OCI-LY1 (cell line): Measurements from ENCODE around the gene GMPR.

Experiments used
- H2AFZ ChIP-seq: fragments of 200-600 bp; sonication (generic), shearing (Covaris generic); 2 replicates; pipeline ENCODE4 v1.6.0; 2014; ENCODE audit warnings: antibody characterized with exemption, mild to moderate bottlenecking, low read length
- H3F3A ChIP-seq: fragments of 200-600 bp; sonication (generic), shearing (Covaris generic); 2 replicates; pipeline ENCODE4 v1.6.0; 2014; ENCODE audit warnings: mild to moderate bottlenecking, antibody characterized with exemption, low read length, moderate library complexity; ENCODE audit not compliant: insufficient read depth
- H3K27ac ChIP-seq: fragments of 200-600 bp; sonication (generic); 2 replicates; pipeline ENCODE4 v1.5.1; 2014; ENCODE audit warnings: low read length, mixed run types, mild to moderate bottlenecking, low read depth; ENCODE audit not compliant: poor library complexity, severe bottlenecking
- H3K27me3 ChIP-seq: fragments of 200-600 bp; sonication (generic); 2 replicates; pipeline ENCODE4 v1.6.0; 2014; ENCODE audit warnings: antibody characterized with exemption, mild to moderate bottlenecking, low read length, moderate library complexity; ENCODE audit not compliant: insufficient read depth
- H3K36me3 ChIP-seq: fragments of 200-600 bp; sonication (generic); 2 replicates; pipeline ENCODE4 v1.6.1; 2014; ENCODE audit warnings: mild to moderate bottlenecking, antibody characterized with exemption, low read length, moderate library complexity, mixed read lengths; ENCODE audit not compliant: insufficient read depth
- H3K4me1 ChIP-seq: fragments of 200-600 bp; sonication (generic); 2 replicates; pipeline ENCODE4 v1.5.1; 2014; ENCODE audit warnings: mild to moderate bottlenecking, low read length, moderate library complexity; ENCODE audit not compliant: insufficient read depth, severe bottlenecking
- H3K4me2 ChIP-seq: fragments of 200-600 bp; sonication (generic), shearing (Covaris generic); 2 replicates; pipeline ENCODE4 v1.6.1; 2014; ENCODE audit warnings: low read length
- H3K4me3 ChIP-seq: fragments of 200-600 bp; sonication (generic); 2 replicates; pipeline ENCODE4 v1.5.1; 2014; ENCODE audit warnings: low read length, low read depth, mild to moderate bottlenecking, mixed read lengths; ENCODE audit not compliant: poor library complexity, severe bottlenecking
- H3K79me2 ChIP-seq: fragments of 200-600 bp; shearing (Covaris generic); 2 replicates; pipeline ENCODE4 v1.6.1; 2016; ENCODE audit warnings: mixed run types, low read length, mixed read lengths; ENCODE audit not compliant: insufficient read depth
- H3K9ac ChIP-seq: fragments of 200-600 bp; sonication (generic), shearing (Covaris generic); 2 replicates; pipeline ENCODE4 v1.6.1; 2014; ENCODE audit warnings: mild to moderate bottlenecking, low read length, mixed read lengths
- H3K9me2 ChIP-seq: fragments of 200-600 bp; sonication (generic), shearing (Covaris generic); 2 replicates; pipeline ENCODE4 v1.6.1; 2014; ENCODE audit warnings: low read depth, mild to moderate bottlenecking, low read length, mixed read lengths
- H3K9me3 ChIP-seq: fragments of 200-600 bp; shearing (Covaris generic); 2 replicates; pipeline ENCODE4 v1.6.1; 2014; ENCODE audit warnings: low read length, mixed read lengths
- H4K20me1 ChIP-seq: fragments of 200-600 bp; sonication (generic), shearing (Covaris generic); 2 replicates; pipeline ENCODE4 v1.6.0; 2016; ENCODE audit warnings: mild to moderate bottlenecking, low read length; ENCODE audit not compliant: insufficient read depth
- CTCF ChIP-seq: fragments of 200-600 bp; sonication (generic), shearing (Covaris generic); IDR thresholded peaks from 2 replicates; pipeline ENCODE4 v1.5.1; 2017; ENCODE audit warnings: mild to moderate bottlenecking, antibody characterized with exemption, low read length, moderate library complexity, mixed read lengths
- EZH2 ChIP-seq: fragments of 200-600 bp; sonication (generic), shearing (Covaris generic); IDR thresholded peaks from 2 replicates; pipeline ENCODE4 v1.8.0; 2017; ENCODE audit warnings: borderline replicate concordance, mixed run types, mild to moderate bottlenecking, antibody characterized with exemption, low read length, moderate library complexity, mixed read lengths

The GMPR gene

GRCh38 chr6:16285467-16286150 is 47.2 kb downstream of the GMPR start:
- no peaks in the 10 kb centered on the region for H3K36me3 ChIP-seq
- no peaks in the 10 kb centered on the region for H3K9me2 ChIP-seq
- H3K4me2 ChIP-seq: no peak overlapping the region
- H3K9me3 ChIP-seq: no peaks in the 10 kb centered on the region
- no peaks in the 10 kb centered on the region for H3F3A ChIP-seq
- no peak overlapping the region for H3K4me3 ChIP-seq
- no peaks in the 10 kb centered on the region for H3K79me2 ChIP-seq
- H3K4me1 ChIP-seq: no peaks in the 10 kb centered on the region
- TF ChIP-seq CTCF (no peak), EZH2 (no peak)
- H2AFZ ChIP-seq: no peak overlapping the region
- no peaks in the 10 kb centered on the region; the same call in 1 of the 2 replicates for H3K27me3 ChIP-seq
- H3K9ac ChIP-seq: no peak overlapping the region
- H4K20me1 ChIP-seq: no peaks in the 10 kb centered on the region
- H3K27ac ChIP-seq: no peak overlapping the region

- Histone ChIP-seq H3F3A (no peaks in the 10 kb centered on the region), H3K4me3 (no peak overlapping the region)
Measured at GRCh38 chr6:16286151-16286522, 47.8 kb downstream of the GMPR start.

GRCh38 chr6:16288163-16288562 is 49.8 kb downstream of the GMPR start:
- Histone ChIP-seq H3K9me2 (no peaks in the 10 kb centered on the region), H2AFZ (no peak overlapping the region), H3K36me3 (no peaks in the 10 kb centered on the region), H3K27ac (no peak overlapping the region), H3K9ac (no peak overlapping the region), H3K79me2 (no peaks in the 10 kb centered on the region), H3K4me2 (no peak overlapping the region), H3K4me3 (no peak overlapping the region), H3K4me1 (no peaks in the 10 kb centered on the region), H3F3A (no peaks in the 10 kb centered on the region), H4K20me1 (no peaks in the 10 kb centered on the region), H3K27me3 (no peaks in the 10 kb centered on the region; the same call in 1 of the 2 replicates), H3K9me3 (no peaks in the 10 kb centered on the region)
- TF ChIP-seq EZH2 (no peak), CTCF (no peak)

More at GRCh38 chr6:16286151-16286522, 47.8 kb downstream of the GMPR start:
- Histone ChIP-seq H4K20me1 (no peaks in the 10 kb centered on the region), H3K4me2 (no peak overlapping the region), H3K4me1 (no peaks in the 10 kb centered on the region), H3K36me3 (no peaks in the 10 kb centered on the region), H2AFZ (no peak overlapping the region), H3K27ac (no peak overlapping the region), H3K9ac (no peak overlapping the region), H3K79me2 (no peaks in the 10 kb centered on the region), H3K9me3 (no peaks in the 10 kb centered on the region), H3K9me2 (no peaks in the 10 kb centered on the region), H3K27me3 (no peaks in the 10 kb centered on the region; the same call in 1 of the 2 replicates)
- no peak for TF ChIP-seq EZH2
- TF ChIP-seq CTCF: peak; percentile 86
